Colonic mucosa (tissue), 4 donors: ENCODE data around the gene DST. TPM values are rescaled to one million over a fixed set of nuclear protein-coding genes. Genes with fewer than 3 reads are reported as not detected.
A peak's percentile ranks its signal among the peaks of the same experiment; 100 is the strongest.

Experiments used
- DNase-seq: peaks from one replicate; pipeline ENCODE4 v3.0.0-alpha.2; 2020
- H3K27ac ChIP-seq: fragments of 200-600 bp; one replicate; pipeline ENCODE4 v1.8.0; 2021
- H3K27me3 ChIP-seq: fragments of 200-600 bp; one replicate; pipeline ENCODE4 v1.8.0; 2021
- H3K36me3 ChIP-seq: fragments of 200-600 bp; one replicate; pipeline ENCODE4 v1.8.0; 2021
- H3K4me1 ChIP-seq: fragments of 200-600 bp; one replicate; pipeline ENCODE4 v1.8.0; 2021; ENCODE audit warnings: mild to moderate bottlenecking
- H3K4me3 ChIP-seq: fragments of 200-600 bp; one replicate; pipeline ENCODE4 v1.8.0; 2021
- H3K9ac ChIP-seq, 2 donors: one replicate each; pipeline ENCODE4 v1.7.0; 2013; ENCODE audit warnings: control low read depth in 2 of 2, low read depth in 2 of 2, low read length in 2 of 2
- H3K9me3 ChIP-seq: fragments of 200-600 bp; one replicate; pipeline ENCODE4 v1.8.0; 2021
- CTCF ChIP-seq: fragments of 200-600 bp; IDR thresholded peaks from one replicate; pipeline ENCODE4 v1.8.0; 2022; ENCODE audit warnings: antibody characterized with exemption, mild to moderate bottlenecking
- intact Hi-C: fragments of 100-400 bp; cut with DNase I; formaldehyde crosslinking; loops from one replicate; pipeline ENCODE4 v1.14.1; 2022
- total RNA-seq, 2 donors: library from RNA; stranded (reverse); fragmentation: NEBNext Ultra II Directional in 1 of 2; extraction: Animal tissue kit (Norgen Biotek cat#: 25700) in 1 of 2; gene quantifications; one replicate each; pipeline ENCODE4 v1.2.1, GENCODE V29; 2021
- donor health status: healthy.
- donor health status: DM: no; HTN: no; CAD: no.
- donor health status: DM: no; HTN: no; CAD: no.

Gene DST
- total RNA-seq, 2 donors from 2014 or later: 115 to 197 TPM

- Histone ChIP-seq H3K27ac (peak overlapping the region; percentile 82), H3K27me3 (no peaks in the 10 kb centered on the region), H3K36me3 (no peaks in the 10 kb centered on the region), H3K9ac (no peak overlapping the region), H3K9me3 (no peaks in the 10 kb centered on the region), H3K4me1 (no peaks in the 10 kb centered on the region), H3K4me3 (no peak overlapping the region)
- intact Hi-C loops: no loop called here
- no peak for TF ChIP-seq CTCF
- no peak for DNase-seq
These were observed 103.1 kb downstream of the DST start for GRCh38 chr6:56539527-56540105.

GRCh38 chr6:56538851-56539250, 103.8 kb downstream of the DST start:
- Histone ChIP-seq H3K9me3 (no peaks in the 10 kb centered on the region), H3K4me1 (no peaks in the 10 kb centered on the region), H3K27me3 (no peaks in the 10 kb centered on the region), H3K36me3 (no peaks in the 10 kb centered on the region), H3K9ac (no peak overlapping the region), H3K27ac (no peak overlapping the region), H3K4me3 (no peak overlapping the region)
- DNase-seq: no peak
- TF ChIP-seq CTCF: no peak
- intact Hi-C loops: no loop called here

- DNase-seq: no peak
- TF ChIP-seq CTCF: no peak
- H3K4me1 ChIP-seq: no peaks in the 10 kb centered on the region
- H3K9ac ChIP-seq: no peak overlapping the region
- intact Hi-C loops: no loop called here
- H3K27ac ChIP-seq: no peak overlapping the region
- no peak overlapping the region for H3K4me3 ChIP-seq
- H3K36me3 ChIP-seq: no peaks in the 10 kb centered on the region
- H3K27me3 ChIP-seq: no peaks in the 10 kb centered on the region
- no peaks in the 10 kb centered on the region for H3K9me3 ChIP-seq
These were observed 105.4 kb downstream of the DST start for GRCh38 chr6:56537223-56537770.

- H3K4me1 ChIP-seq: no peaks in the 10 kb centered on the region
- no peaks in the 10 kb centered on the region for H3K36me3 ChIP-seq
- H3K4me3 ChIP-seq: no peak overlapping the region
- no peak for DNase-seq
- intact Hi-C loops: no loop called here
- no peaks in the 10 kb centered on the region for H3K9me3 ChIP-seq
- no peaks in the 10 kb centered on the region for H3K27me3 ChIP-seq
- no peak for TF ChIP-seq CTCF
- no peak overlapping the region for H3K9ac ChIP-seq
- no peak overlapping the region for H3K27ac ChIP-seq
These were observed 106.2 kb downstream of the DST start for GRCh38 chr6:56536536-56536935.

GRCh38 chr6:56535626-56536025, 107.1 kb downstream of the DST start:
- no peak for DNase-seq
- Histone ChIP-seq H3K4me1 (no peaks in the 10 kb centered on the region), H3K27ac (no peak overlapping the region), H3K4me3 (no peak overlapping the region), H3K36me3 (no peaks in the 10 kb centered on the region), H3K27me3 (no peaks in the 10 kb centered on the region), H3K9me3 (no peaks in the 10 kb centered on the region), H3K9ac (no peak overlapping the region)
- intact Hi-C loops: no loop called here
- TF ChIP-seq CTCF: no peak
